GM23338 (cell line): ENCODE results near the gene ARL14. TPM values are rescaled to one million over a fixed set of nuclear protein-coding genes. Genes with fewer than 3 reads are reported as not detected.

Experiments
- ATAC-seq: fragments of 200-7000 bp; cut with Tn5 transposase; 3 replicates; pipeline ENCODE4 v1.9.1; 2020
- DNase-seq: peaks from one replicate; pipeline ENCODE4 v3.0.0-alpha.2; 2015; ENCODE audit warnings: low spot score
- H2AFZ ChIP-seq: fragments of 200-600 bp; sonication (generic); 2 replicates; pipeline ENCODE4 v1.8.0; 2016; ENCODE audit warnings: antibody characterized with exemption, mild to moderate bottlenecking, moderate library complexity
- H3F3A ChIP-seq: fragments of 200-600 bp; sonication (generic); replicated peaks from 2 replicates; pipeline ENCODE4 v1.8.0; 2017; ENCODE audit warnings: antibody characterized with exemption, mixed run types, low read depth
- H3K27ac ChIP-seq: fragments of 200-600 bp; sonication (generic); 2 replicates; pipeline ENCODE4 v1.6.1; 2016; ENCODE audit warnings: low read depth
- H3K27me3 ChIP-seq: fragments of 200-600 bp; sonication (generic); 2 replicates; pipeline ENCODE4 v1.8.0; 2016; ENCODE audit warnings: mild to moderate bottlenecking, mixed run types, moderate library complexity; ENCODE audit not compliant: insufficient read depth
- H3K36me3 ChIP-seq: fragments of 200-600 bp; sonication (generic); 2 replicates; pipeline ENCODE4 v1.8.0; 2016; ENCODE audit warnings: mild to moderate bottlenecking; ENCODE audit not compliant: insufficient read depth
- H3K4me1 ChIP-seq: fragments of 200-600 bp; sonication (generic); 2 replicates; pipeline ENCODE4 v1.8.0; 2016; ENCODE audit warnings: mild to moderate bottlenecking, moderate library complexity; ENCODE audit not compliant: insufficient read depth
- H3K4me2 ChIP-seq: fragments of 200-600 bp; sonication (generic); 2 replicates; pipeline ENCODE4 v1.7.1; 2017; ENCODE audit warnings: mixed run types
- H3K4me3 ChIP-seq: fragments of 200-600 bp; sonication (generic); 2 replicates; pipeline ENCODE4 v1.6.1; 2016; ENCODE audit warnings: mixed run types
- H3K79me2 ChIP-seq: fragments of 200-600 bp; sonication (generic); replicated peaks from 2 replicates; pipeline ENCODE4 v1.8.0; 2017; ENCODE audit warnings: mild to moderate bottlenecking; ENCODE audit not compliant: insufficient read depth
- H3K9me2 ChIP-seq: fragments of 200-600 bp; sonication (generic); 2 replicates; pipeline ENCODE4 v1.8.0; 2017; ENCODE audit not compliant: insufficient read depth
- H4K20me1 ChIP-seq: fragments of 200-600 bp; sonication (generic); replicated peaks from 2 replicates; pipeline ENCODE4 v1.8.0; 2017; ENCODE audit warnings: mild to moderate bottlenecking; ENCODE audit not compliant: insufficient read depth
- H3K27ac Mint-ChIP-seq: 2 replicates; pipeline ENCODE4 v1.8.0; 2020; ENCODE audit warnings: inconsistent platforms, mild to moderate bottlenecking, moderate library complexity, mixed read lengths
- H3K27me3 Mint-ChIP-seq: 3 replicates; pipeline ENCODE4 v1.8.0; 2022; ENCODE audit warnings: low read depth, mild to moderate bottlenecking, moderate library complexity, mixed read lengths, inconsistent platforms; ENCODE audit not compliant: insufficient read depth, poor library complexity
- H3K36me3 Mint-ChIP-seq: 3 replicates; pipeline ENCODE4 v1.8.0; 2021; ENCODE audit warnings: low read depth, mild to moderate bottlenecking, inconsistent platforms, moderate library complexity, mixed read lengths
- H3K4me1 Mint-ChIP-seq: 3 replicates; pipeline ENCODE4 v1.8.0; 2020; ENCODE audit warnings: mild to moderate bottlenecking, inconsistent platforms, mixed read lengths
- H3K4me3 Mint-ChIP-seq: 3 replicates; pipeline ENCODE4 v1.8.0; 2021; ENCODE audit warnings: moderate library complexity, mild to moderate bottlenecking, inconsistent platforms, mixed read lengths
- H3K9me3 Mint-ChIP-seq: 3 replicates; pipeline ENCODE4 v1.8.0; 2020; ENCODE audit warnings: moderate library complexity, mild to moderate bottlenecking, inconsistent platforms, mixed read lengths
- CREB1 ChIP-seq: fragments of 250-450 bp; sonication (Bioruptor Pico); IDR thresholded peaks from 2 replicates; pipeline ENCODE4 v1.5.0; 2020; ENCODE audit warnings: low read depth, mild to moderate bottlenecking, moderate library complexity
- CTCF ChIP-seq, 2 experiments: fragments of 200-600 bp in 1 of 2; sonication (generic) in 1 of 2; conservative IDR thresholded peaks; 2 replicates each; pipeline versions ENCODE4 v1.5.1 to v1.6.1; 2016 to 2017; ENCODE audit warnings: antibody characterized with exemption in 2 of 2, low read depth in 2 of 2, mild to moderate bottlenecking in 2 of 2, moderate library complexity in 1 of 2
- ETS1 ChIP-seq: IDR thresholded peaks from 2 replicates; pipeline ENCODE4 v1.6.1; 2016; ENCODE audit warnings: antibody characterized with exemption
- EZH2 ChIP-seq: fragments of 200-600 bp; sonication (generic); IDR thresholded peaks from one replicate; pipeline ENCODE4 v1.8.0; 2017; ENCODE audit warnings: antibody characterized with exemption, mild to moderate bottlenecking, low read depth; ENCODE audit not compliant: unreplicated experiment
- EZH2phosphoT487 ChIP-seq: fragments of 200-600 bp; sonication (generic); IDR thresholded peaks from one replicate; pipeline ENCODE4 v1.8.1; 2018; ENCODE audit warnings: antibody characterized with exemption; ENCODE audit not compliant: unreplicated experiment
- JUNB ChIP-seq: IDR thresholded peaks from one replicate; pipeline ENCODE4 v1.6.1; 2016; ENCODE audit warnings: antibody characterized with exemption; ENCODE audit not compliant: unreplicated experiment
- NANOG ChIP-seq: IDR thresholded peaks from 2 replicates; pipeline ENCODE4 v1.6.1; 2016; ENCODE audit warnings: antibody characterized with exemption, borderline replicate concordance
- POLR2AphosphoS5 ChIP-seq: IDR thresholded peaks from 2 replicates; pipeline ENCODE4 v1.6.1; 2016; ENCODE audit warnings: antibody characterized with exemption, low read depth
- REST ChIP-seq: IDR thresholded peaks from one replicate; pipeline ENCODE4 v1.6.1; 2018; ENCODE audit warnings: antibody characterized with exemption; ENCODE audit not compliant: unreplicated experiment
- STAT1 ChIP-seq: IDR thresholded peaks from one replicate; pipeline ENCODE4 v1.6.1; 2016; ENCODE audit warnings: antibody characterized with exemption; ENCODE audit not compliant: unreplicated experiment
- ZNF114 ChIP-seq: fragments of 250-450 bp; sonication (Bioruptor Pico); IDR thresholded peaks from 2 replicates; pipeline ENCODE4 v1.5.0; 2020; ENCODE audit warnings: mild to moderate bottlenecking, moderate library complexity
- ZNF331 ChIP-seq: fragments of 250-450 bp; sonication (Bioruptor Pico); IDR thresholded peaks from 2 replicates; pipeline ENCODE4 v1.5.0; 2020; ENCODE audit warnings: low read depth, mild to moderate bottlenecking, moderate library complexity
- polyA plus RNA-seq: library from polyadenylated mRNA; unstranded; fragments of >200 nt; fragmentation: Nextera tagmentation; extraction: Ambion mirVana; gene quantifications from 2 replicates; pipeline ENCODE4 v1.2.1, GENCODE V29; 2016
- total RNA-seq: library from RNA; depleted of rRNA; stranded (reverse); fragments of >200 nt; shearing (Covaris generic); gene quantifications from 2 replicates; pipeline ENCODE4 v1.2.3, GENCODE V29; 2014

Gene ARL14
- total and polyA plus RNA-seq, 2 experiments from 2014 or later, result not detected

GRCh38 chr3:160691151-160691550 lies 14.2 kb downstream of the ARL14 start:
- DNase-seq (no peak), ATAC-seq (no peak)
- Histone ChIP-seq H3K27me3 (no peaks in the 10 kb centered on the region), H3K36me3 (no peaks in the 10 kb centered on the region), H2AFZ (no peak overlapping the region), H4K20me1 (no peaks in the 10 kb centered on the region), H3K4me1 (no peaks in the 10 kb centered on the region), H3K79me2 (no peaks in the 10 kb centered on the region), H3K4me3 (no peak overlapping the region), H3K9me2 (no peaks in the 10 kb centered on the region), H3K27ac (no peak overlapping the region), H3F3A (no peaks in the 10 kb centered on the region), H3K4me2 (no peak overlapping the region)
- TF ChIP-seq ZNF331 (no peak), EZH2phosphoT487 (no peak), EZH2 (no peak), ZNF114 (CRISPR knock-in tag) (no peak), CTCF (conservative IDR thresholded peaks at IDR 0.05; ENCODE audit: low read depth in 2 of 2) (no peak), ETS1 (no peak), STAT1 (no peak), POLR2AphosphoS5 (no peak)
- Mint-ChIP-seq H3K4me3 (no peak overlapping the region), H3K9me3 (no peaks in the 10 kb centered on the region), H3K27me3 (peaks cover 2% of the 10 kb centered on the region), H3K36me3 (no peaks in the 10 kb centered on the region), H3K27ac (no peak overlapping the region), H3K4me1 (no peaks in the 10 kb centered on the region)

- no peak overlapping the region for H2AFZ ChIP-seq
- Mint-ChIP-seq H3K9me3 (no peaks in the 10 kb centered on the region), H3K27me3 (peaks cover 2% of the 10 kb centered on the region), H3K4me1 (no peaks in the 10 kb centered on the region), H3K36me3 (no peaks in the 10 kb centered on the region), H3K4me3 (no peak overlapping the region), H3K27ac (no peak overlapping the region)
- no peaks in the 10 kb centered on the region for H3K36me3 ChIP-seq
- no peaks in the 10 kb centered on the region for H3F3A ChIP-seq
- TF ChIP-seq REST (no peak), JUNB (no peak), ZNF114 (CRISPR knock-in tag) (no peak), ZNF331 (no peak), ETS1 (no peak), NANOG (no peak), CREB1 (CRISPR knock-in tag) (no peak), EZH2 (no peak)
- ATAC-seq, result no peak
- H3K9me2 ChIP-seq, result no peaks in the 10 kb centered on the region
- no peak overlapping the region for H3K4me3 ChIP-seq
- H3K4me1 ChIP-seq, result no peaks in the 10 kb centered on the region
- H3K79me2 ChIP-seq, result no peaks in the 10 kb centered on the region
- no peaks in the 10 kb centered on the region for H4K20me1 ChIP-seq
- no peaks in the 10 kb centered on the region for H3K27me3 ChIP-seq
- H3K4me2 ChIP-seq, result no peak overlapping the region
- DNase-seq, result no peak
- no peak overlapping the region for H3K27ac ChIP-seq
Measured at GRCh38 chr3:160691962-160692361, 15.0 kb downstream of the ARL14 start.
